ENCODE data around the gene PPP2R1B. TPM values are rescaled to one million over a fixed set of nuclear protein-coding genes. Genes with fewer than 3 reads are reported as not detected.

Gene PPP2R1B
- total RNA-seq, 6 experiments from 2014 or later, result 44.5 to 150 (median 59.6) TPM

- no peaks in the 10 kb centered on the region for H3K9me3 ChIP-seq
- peak overlapping the region; percentile 83 to 95 (median 92) for H3K27ac ChIP-seq
- H3K36me3 ChIP-seq, result peaks cover 0 to 7% (median 1%) of the 10 kb centered on the region in 4 donors
- TF ChIP-seq CTCF (IDR thresholded peaks at IDR 0.05), result no peak
- peak; percentile 36 for TF ChIP-seq POLR2A (IDR thresholded peaks at IDR 0.05)
- 40% methylated on average over 4 of the region's 7 CpGs for WGBS (ENCODE audit: insufficient coverage, low coverage, low lambda C conversion rate, missing lambda C conversion rate)
- no peaks in the 10 kb centered on the region for H3K27me3 ChIP-seq
- peak overlapping the region in 1 of 3 donors; percentile 21 for H3K4me3 ChIP-seq
- peak in 2 of 4 donors; percentile 32 to 58 for ATAC-seq
- peaks cover 0 to 66% (median 17%) of the 10 kb centered on the region in 4 donors for H3K4me1 ChIP-seq
- intact Hi-C loops (cut with DNase I), result no loop called here
- no peak for DNase-seq
These were observed 29.3 kb upstream of the PPP2R1B start for GRCh38 chr11:111795334-111795985.

GRCh38 chr11:111793863-111794262 lies 27.7 kb upstream of the PPP2R1B start:
- peak; percentile 49 to 65 (median 64) for DNase-seq
- WGBS (ENCODE audit: insufficient coverage, low coverage, low lambda C conversion rate, missing lambda C conversion rate), result 24% methylated on average over 5 of the region's 5 CpGs

GRCh38 chr11:111792955-111793500 lies 26.8 kb upstream of the PPP2R1B start:
- ATAC-seq (no peak), DNase-seq (no peak)
- Histone ChIP-seq H3K9me3 (no peaks in the 10 kb centered on the region), H3K27ac (peak overlapping the region; percentile 83 to 95 (median 92)), H3K36me3 (peaks cover 0 to 7% (median 1%) of the 10 kb centered on the region in 4 donors), H3K4me1 (peaks cover 0 to 72% (median 18%) of the 10 kb centered on the region in 4 donors), H3K4me3 (no peak overlapping the region), H3K27me3 (no peaks in the 10 kb centered on the region)
- TF ChIP-seq POLR2A (IDR thresholded peaks at IDR 0.05) (no peak), CTCF (IDR thresholded peaks at IDR 0.05) (no peak)
- WGBS (ENCODE audit: insufficient coverage, low coverage, low lambda C conversion rate, missing lambda C conversion rate), result 88% methylated on average over 4 of the region's 6 CpGs
- intact Hi-C loops (cut with DNase I), result no loop called here

More at GRCh38 chr11:111793863-111794262, 27.7 kb upstream of the PPP2R1B start:
- Histone ChIP-seq H3K36me3 (peaks cover 0 to 7% (median 1%) of the 10 kb centered on the region in 4 donors), H3K9me3 (no peaks in the 10 kb centered on the region), H3K27me3 (no peaks in the 10 kb centered on the region), H3K4me3 (peak overlapping the region in 1 of 3 donors; percentile 21), H3K27ac (peak overlapping the region; percentile 83 to 95 (median 92)), H3K4me1 (peaks cover 0 to 65% (median 16%) of the 10 kb centered on the region in 4 donors)
- ATAC-seq, result peak; percentile 3 to 75 (median 61)
- intact Hi-C loops (cut with DNase I), result no loop called here
- TF ChIP-seq CTCF (IDR thresholded peaks at IDR 0.05) (no peak), POLR2A (IDR thresholded peaks at IDR 0.05) (no peak)

- no peaks in the 10 kb centered on the region for H3K27me3 ChIP-seq
- H3K36me3 ChIP-seq, result peaks cover 0 to 7% (median 1%) of the 10 kb centered on the region in 4 donors
- peak overlapping the region; percentile 83 to 95 (median 92) for H3K27ac ChIP-seq
- intact Hi-C loops (cut with DNase I), result no loop called here
- 100% methylated on average over 1 of the region's 1 CpG for WGBS (ENCODE audit: insufficient coverage, low coverage, low lambda C conversion rate, missing lambda C conversion rate)
- DNase-seq (no peak), ATAC-seq (no peak)
- no peaks in the 10 kb centered on the region for H3K9me3 ChIP-seq
- peaks cover 0 to 79% (median 22%) of the 10 kb centered on the region in 4 donors for H3K4me1 ChIP-seq
- no peak for TF ChIP-seq POLR2A (IDR thresholded peaks at IDR 0.05)
- TF ChIP-seq CTCF (IDR thresholded peaks at IDR 0.05), result no peak
- H3K4me3 ChIP-seq, result no peak overlapping the region
These were observed 26.1 kb upstream of the PPP2R1B start for GRCh38 chr11:111792314-111792713.
